Stimulated activated CD8-positive, alpha-beta memory T cell treated with anti-CD3 and anti-CD28 coated beads, Interleukin-4, amount 100 ng/mL, for 1 hour (primary cell): ENCODE data around the gene DIDO1.
A peak's percentile ranks its signal among the peaks of the same experiment; 100 is the strongest.
"Not testable (repeated sequence)": the region's sequence is repeated elsewhere in the genome, so short reads cannot be mapped to it uniquely, and the experiment has no call there.

ENCODE experiments used
- DNase-seq, 2 donors: peaks; one replicate each; pipeline ENCODE4 v3.0.0-alpha.2; 2020; ENCODE audit warnings: low read depth in 2 of 2, low spot score in 1 of 2

Gene DIDO1

DNA sequence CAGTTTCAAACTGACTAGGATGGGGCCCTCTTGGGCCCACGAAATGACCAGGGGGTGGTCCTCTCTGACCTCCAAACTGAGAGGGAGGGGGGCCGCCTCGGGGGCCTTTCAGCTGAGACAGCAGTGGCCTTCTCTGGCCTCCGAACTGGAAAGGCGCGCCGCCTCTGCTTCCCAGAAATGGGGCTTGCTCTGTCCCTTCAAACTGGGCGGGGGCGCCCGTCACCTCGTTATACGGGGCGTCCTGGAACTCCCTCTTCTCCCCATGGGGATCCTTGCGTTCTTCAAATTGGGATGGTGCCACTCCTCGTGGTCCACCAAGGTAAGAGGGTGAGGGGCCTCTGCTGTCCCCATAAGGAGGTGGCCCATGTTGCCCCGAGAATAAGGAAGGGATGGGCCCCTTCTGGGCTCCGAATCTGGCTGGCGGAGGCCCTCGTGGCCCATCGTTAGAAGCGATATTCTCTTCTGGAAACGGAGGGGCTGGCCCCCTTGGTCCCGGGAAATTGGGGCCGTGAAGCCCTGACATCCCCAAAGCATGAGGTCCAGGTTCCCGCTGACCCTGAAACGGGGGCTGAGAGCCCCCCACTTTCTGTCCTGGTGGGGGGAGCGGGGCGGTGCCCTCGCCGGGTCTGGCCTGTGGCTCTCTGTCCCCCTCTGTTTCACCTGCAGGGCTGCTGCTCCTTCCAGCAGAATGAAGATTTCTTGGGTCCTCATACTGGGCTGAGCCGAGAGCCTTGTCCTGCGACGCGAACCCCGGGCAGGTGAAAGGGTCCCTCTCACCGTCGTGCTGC, 46.0 kb downstream of the DIDO1 start:
- no peak for DNase-seq

DNA sequence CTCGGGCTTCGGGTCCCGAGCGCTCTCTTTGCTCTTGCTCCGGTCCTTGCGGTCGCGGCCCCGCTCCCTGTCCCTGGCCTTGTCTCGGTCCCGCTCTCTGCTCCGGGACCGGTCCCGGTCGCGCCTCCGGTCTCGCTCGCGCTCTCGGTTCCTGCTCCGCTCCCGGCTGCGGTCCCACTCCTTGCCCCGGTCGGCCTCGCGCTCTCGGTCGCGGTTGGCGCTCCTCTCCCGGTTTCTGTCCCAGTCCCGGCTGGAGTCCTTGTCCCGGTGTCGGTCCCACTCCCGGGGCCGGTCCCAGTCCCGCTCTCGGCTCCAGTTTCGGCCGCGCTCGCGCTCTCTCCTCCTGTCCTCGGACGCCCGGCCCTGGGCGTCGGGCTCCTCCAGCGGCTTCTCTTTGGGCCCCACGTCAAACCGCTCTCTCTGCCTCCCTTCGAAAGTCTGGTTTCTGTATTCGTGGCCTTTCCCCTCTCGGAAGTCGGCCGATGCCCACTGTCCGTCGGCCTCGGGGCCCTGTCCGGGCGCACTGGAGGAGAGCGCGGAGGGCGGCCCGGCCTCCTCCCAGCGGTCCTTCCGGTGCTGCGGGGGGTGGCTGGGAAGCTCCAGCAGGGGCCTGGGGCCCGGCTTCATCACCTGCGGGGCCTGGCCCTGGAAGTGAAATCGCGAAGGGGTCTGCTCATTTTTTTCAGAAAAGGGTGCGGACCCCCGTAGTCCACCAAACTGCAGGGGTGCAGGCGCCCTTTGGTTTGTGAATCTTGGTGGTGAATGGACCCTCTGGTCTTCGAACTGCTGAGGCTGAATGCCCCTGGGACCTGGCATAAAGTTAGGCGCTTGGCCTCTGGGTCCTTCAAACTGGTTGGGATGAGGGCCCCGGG, 46.8 kb downstream of the DIDO1 start:
- no peak for DNase-seq

DNA sequence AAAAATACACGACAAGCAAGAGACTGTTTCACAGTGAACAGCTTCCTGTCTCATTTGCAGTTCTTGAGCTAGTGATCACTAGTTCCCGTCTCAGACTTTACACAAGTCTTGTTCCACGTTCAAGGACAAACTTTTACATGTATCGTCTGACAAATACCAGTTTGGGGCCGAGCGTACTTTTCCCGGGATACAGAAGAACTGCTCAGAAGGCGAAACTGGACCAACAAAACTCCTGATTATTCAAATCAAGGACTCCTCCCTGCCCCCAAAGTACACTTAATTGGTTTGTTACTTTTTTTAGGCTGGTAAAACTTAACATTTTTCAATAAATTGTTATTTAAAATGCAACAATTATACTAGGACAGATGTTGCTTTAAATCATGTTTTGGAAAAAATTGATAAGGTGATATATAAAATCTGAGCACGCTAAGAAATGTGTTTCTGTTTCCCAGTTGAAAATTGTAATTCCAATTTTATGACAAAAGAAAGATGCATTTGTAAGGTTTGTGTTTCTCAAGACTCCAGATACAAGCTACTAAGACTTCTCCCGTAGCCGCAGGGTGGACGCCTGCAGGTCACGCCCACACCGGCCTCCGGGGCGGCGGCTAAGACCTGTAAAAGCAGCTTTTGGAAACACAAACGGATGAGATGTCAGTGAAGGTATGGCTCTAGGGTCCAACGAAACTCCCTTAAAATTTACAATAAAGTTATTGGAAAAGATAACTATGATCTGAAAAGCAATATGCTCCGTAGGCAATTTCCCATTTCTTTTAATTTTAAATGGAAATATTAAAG, 47.9 kb downstream of the DIDO1 start:
- no peak for DNase-seq

DNA sequence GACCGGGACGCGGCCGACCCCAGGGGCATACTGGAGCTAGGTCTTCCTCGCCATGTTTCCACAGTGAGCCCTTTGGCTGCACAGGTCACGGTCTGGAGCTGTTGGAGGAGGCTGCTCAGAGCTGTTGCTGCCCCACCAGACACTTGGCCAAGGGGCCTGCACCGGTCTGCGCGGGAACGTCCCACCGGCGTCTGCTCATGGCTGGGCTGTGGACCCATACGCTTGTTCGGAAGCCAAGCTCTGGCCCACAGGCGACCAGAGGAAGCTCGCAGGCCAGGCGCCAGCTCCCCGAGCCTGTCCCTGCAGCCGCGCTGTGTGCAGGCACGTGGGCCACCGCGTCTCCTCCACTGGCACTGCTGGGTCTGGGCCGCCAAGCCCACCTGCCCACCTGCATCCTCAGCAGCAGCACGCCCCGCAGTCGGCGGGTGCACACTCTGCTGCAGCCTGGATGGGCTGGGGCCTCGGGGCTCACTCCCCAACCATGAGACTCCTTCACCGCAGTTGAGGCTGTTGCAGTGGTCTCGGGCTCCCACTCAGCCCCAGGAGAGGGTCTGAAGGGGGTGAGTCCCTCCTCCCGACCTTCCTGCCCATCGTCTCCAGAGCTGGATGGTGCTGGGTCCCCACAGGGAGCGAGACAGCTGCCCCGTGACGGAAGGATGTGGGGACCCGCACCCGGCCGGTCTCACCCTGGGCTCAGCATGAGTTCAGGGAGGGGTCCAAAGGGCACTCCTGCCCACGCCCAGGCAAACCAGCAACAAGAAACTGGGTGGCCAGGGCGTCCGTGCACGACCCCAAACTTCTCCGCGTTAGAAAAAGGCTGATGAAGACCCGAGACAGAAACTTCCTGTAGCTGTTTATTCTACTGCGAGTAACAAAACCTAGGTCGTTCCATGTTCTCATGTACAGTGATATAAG, 49.1 kb downstream of the DIDO1 start:
- no peak for DNase-seq

DNA sequence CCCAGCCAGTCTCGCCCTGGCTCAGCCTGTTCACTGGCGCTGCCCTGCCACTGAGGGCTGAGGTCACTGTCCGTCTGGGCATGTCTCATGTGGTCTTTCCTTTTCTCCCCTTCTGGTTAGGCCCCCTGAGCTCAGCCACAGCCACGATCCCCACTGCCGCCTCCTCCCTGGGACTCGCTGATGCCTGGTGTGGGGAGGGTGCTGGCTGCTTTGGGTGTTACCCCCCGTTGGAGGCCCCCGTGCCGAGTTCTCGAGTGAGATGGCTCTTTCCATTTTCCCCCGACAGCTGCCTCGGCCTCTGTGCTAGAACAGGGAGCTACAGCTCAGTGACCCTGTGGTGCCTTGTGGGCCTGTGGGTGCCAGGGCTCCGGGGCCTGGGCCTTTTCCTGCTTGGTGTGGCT, 49.8 kb downstream of the DIDO1 start:
- DNase-seq: no peak

DNA sequence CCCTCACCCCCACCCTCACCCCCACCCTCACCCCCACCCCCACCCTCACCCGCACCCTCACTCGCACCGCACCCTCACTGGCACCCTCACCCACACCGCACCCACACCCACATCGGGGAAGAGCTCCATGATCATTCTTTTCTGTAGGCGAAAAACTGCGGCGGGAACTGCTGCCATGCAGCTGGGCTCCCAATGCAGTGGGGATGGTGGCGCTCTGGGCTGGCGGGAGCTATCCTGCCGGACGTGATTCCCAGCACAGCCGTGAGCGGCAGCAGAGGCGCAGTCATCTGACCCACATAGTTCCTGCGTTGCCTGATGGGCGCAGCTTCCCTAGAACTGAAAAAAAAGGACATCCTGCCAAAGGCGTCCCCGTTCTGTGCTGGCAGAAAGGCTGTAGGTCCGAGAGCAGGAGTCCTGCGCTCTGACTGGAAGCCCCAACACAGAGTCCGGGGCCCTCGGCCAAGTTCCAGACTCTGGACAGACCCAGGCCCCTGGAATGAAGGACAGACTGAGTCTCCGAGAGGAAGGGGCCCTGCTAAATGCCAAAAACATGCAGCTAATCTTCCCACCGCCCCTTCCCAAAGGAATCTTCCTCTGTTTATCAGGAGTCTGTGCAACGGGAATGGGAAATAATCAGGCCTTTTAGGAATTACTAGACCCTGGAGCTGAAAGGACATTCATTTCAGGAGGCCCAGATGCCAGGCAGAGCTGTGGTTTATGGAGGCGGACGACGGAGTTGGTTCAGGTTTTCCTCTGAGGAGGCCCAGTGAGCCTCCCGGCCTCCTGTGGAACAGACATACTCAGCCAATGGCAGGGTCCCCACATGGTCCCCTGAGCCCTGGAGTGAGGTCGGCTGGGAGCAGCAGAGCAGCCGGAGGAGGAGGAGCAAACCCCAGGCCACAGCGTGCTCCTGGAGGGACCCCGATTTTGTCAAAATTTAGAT, 50.6 kb downstream of the DIDO1 start:
- no peak for DNase-seq

DNA sequence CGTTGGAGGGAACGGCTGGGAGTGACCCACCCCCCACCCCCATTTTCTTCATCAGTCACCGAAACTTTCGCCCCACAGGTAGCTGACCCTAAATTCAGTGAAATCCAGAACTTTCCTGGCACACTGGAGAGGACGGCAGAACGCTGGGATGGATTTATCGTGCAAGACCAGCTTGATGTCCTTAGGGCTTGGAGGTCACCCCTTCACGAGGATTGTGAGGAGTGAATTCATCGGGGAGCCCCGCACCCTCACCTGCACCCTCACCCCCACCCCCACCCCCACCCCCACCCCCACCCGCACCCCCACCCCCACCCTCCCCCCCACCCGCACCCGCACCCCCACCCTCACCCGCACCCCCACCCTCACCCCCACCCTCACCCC, 51.4 kb downstream of the DIDO1 start:
- no peak for DNase-seq

DNA sequence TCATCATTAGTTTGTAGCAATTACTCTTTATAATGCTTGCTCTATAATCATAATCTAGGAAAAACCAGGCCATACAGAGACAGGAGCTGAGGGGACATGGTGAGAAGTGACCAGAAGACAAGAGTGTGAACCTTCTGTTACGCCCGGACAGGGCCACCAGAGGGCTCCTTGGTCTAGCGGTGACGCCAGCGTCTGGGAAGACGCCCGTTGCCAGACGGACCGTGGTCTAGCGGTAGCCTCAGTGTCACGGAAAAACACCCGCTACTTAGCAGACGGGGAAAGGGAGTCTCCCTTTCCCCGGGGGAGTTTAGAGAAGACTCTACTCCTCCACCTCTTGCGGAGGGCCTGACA, 52.6 kb downstream of the DIDO1 start:
- not testable (repeated sequence) for DNase-seq

DNA sequence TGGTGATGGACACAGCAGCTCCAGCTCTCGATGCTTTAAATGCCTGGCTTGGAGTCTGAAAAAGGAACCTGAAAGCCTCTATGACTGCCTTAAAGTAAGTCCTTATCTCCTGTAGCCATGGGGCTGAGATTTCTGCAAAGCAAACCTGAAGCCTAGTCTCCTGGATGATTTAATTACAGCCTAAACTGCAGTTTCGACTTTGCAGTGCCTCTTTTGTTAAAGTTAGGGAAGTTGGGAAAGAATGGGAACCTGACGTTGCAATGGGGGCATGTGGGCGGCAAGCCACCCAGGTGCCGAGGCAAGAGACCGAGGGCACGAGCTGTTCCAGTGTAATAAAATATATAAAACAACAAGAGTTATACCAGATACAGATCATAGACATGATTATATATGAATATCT, 53.0 kb downstream of the DIDO1 start:
- no peak for DNase-seq

DNA sequence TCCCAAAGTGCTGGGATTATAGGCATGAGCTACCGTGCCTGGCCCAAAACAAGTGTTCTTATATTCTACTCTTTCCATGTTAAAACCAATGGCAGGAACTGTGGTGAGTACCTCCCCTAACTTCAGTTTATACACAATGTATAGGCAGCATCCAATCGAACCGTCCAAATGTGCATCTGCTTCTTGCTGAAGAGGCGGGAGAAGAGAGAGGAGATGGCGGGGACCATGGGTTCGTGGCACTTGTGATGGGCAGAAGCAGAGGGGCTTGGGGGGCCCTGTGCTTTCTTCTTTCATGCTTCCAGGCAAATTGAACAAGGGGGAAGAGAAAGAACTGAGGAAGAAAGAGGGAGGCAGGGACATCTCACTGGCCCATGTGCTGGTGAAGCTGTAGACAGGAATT, 53.4 kb downstream of the DIDO1 start:
- no peak for DNase-seq

DNA sequence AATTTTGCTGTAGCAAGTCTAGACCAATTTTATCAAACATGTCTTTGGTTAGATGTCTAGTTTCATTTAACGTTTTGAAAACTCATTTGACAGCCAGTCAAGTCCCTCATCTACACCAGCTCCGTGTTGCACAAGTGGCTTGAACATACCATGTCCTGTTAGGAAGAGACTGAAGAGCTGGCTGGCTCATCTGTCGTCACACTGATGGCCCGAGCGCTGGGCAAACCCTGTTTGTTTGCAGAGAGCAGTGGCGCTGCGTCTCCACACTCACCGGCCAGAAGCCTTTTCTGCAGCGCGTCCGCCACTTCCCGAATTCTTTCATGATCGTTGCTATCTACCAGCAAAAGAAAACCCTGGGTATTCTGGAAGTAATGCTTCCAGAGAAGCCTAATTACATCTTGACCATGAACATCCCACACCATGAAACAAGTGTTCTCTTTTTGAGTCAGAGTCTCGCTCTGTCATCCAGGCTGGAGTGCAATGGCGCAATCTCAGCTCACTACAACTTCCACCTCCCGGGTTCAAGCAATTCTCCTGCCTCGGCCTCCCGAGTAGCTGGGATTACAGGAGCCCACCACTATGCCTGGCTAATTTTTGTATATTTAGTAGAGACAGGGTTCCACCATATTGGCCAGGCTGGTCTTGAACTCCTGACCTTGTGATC, 54.0 kb downstream of the DIDO1 start:
- DNase-seq: no peak

DNA sequence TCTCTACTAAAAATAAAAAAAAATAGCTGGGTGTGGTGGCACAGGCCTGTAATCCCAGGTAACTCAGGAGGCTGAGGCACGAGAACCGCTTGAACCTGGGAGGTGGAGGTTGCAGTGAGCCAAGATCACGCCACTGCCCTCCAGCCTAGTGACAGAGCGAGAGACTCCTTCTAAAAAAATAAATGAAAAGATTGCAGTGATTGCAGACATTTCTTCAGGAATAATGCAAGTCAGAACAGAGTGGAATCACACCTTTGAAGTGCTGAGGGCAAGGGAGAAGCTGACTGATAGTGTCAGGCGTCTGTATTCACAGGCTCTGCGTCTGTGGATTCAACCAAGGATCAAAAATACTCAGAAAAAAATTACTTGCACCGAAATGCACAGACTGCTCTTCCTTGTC, 62.1 kb downstream of the DIDO1 start:
- no peak for DNase-seq

DNA sequence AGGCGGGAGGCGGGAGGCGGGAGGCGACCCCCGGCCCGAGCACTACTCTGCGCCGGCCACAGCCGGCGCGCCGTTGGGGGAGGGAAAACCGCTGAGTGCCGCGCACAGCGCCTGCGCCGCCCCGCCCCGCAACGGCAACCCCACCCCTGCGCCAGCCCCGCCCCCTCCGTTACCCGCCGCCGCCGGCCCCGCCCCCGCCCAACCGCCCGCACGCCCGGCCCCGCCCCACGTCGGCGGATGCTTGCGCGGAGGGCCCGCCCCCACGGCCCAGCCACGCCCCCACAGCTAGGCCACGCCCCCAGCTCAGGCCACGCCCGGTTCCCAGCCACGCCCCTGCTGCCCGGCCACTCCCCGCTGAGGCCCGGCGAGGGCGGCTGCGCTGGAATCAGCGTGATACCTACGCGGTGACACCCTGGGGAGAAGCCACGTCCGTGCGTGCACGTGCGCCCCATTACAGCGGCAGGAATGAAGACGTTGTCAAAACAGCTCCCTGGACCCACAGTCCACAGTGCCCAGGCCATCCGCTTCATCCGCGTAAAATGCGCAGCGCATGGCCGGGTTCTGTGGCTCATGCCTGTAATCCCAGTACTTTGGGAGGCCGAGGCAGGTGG, 64.5 kb downstream of the DIDO1 start, which contains the start of gene TCFL5:
TSS of gene TCFL5 (minus strand) at position 97 of the 611 bp plus-strand sequence. CDS start 152 bp downstream, outside the sequence.
- peak; percentile 92 to 94 for DNase-seq

DNA sequence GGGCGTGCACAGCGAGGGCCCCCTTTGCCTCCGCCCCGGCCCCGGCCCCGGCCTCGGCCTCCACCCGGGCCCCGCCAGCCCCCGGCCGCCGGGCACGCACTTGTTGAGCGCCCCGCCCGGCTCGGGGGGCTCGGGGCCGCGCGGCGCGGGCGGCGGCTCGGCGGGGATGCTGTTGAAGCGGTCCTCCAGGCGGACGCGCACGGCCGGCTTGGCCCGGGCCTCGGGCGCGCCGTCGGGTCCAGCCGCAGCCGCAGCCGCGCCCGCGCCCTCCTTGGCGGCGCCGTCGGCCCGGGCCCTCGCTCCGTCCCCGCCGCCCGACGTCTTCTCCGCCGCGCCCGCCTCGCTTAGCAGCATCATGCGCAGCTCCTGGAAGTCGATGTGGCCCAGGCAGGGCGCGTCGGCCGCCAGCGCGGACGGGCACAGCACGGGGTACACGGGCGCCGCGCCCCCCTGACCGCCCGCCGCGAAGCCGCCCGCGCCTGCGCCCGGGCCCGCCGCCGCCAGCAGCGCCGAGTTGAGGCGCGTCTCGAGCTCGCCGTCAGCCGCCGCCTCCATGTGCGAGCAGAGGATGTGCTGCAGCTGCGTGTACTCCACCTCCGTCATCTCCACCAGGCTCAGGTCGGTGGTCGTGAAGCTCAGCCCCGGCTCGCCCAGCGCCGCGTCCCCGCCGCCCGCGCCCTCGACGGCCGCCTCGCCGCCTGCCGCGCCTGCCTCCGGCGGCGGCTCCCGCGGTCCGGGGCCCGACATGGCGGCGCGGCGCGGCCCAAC, 65.2 kb downstream of the DIDO1 start:
- peak in 1 of 2 donors; percentile 4 for DNase-seq

DNA sequence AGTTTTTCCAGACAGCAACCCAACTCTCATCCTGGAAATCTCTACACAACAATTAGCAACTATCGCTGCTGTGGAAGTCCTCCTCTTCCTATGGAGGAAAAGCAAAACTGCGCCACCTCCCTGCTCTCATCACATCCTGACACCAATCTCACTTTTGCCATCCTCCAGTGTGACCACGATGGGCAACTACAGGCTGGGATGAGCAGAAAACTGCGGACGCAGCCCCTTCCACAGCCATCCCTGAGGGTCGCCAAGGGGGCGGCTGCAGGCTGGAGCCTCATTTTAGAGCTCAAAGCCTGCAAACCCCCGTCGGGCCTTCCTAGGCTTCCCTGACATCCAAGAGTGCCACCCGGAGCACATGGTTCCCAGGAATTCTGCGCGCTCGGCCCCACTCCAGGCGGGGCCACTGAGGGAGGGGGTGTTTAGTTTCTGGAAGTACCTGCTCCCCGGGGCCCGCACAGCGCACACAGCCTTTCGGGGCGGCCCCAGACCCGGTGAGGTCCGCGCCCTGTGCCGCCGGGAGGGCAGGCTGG, 65.8 kb downstream of the DIDO1 start:
- DNase-seq: no peak

DNA sequence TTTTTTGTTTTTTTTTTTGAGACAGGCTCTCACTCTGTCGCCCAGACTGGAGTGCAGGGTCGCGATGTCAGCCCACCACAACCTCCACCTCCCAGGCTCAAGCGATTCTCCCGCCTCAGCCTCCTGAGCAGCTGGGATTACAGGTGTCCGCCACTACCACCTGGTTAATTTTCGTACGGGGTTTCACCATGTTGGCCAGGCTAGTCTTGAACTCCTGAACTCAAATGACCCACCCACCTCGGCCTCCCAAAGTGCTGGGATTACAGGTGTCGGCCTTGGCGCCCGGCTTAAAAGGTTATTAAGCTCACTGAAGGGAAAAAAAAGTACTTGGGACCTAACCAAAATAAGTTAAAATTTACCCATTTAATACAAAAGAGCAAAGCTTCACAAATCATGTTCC, 66.6 kb downstream of the DIDO1 start:
- DNase-seq: no peak

DNA sequence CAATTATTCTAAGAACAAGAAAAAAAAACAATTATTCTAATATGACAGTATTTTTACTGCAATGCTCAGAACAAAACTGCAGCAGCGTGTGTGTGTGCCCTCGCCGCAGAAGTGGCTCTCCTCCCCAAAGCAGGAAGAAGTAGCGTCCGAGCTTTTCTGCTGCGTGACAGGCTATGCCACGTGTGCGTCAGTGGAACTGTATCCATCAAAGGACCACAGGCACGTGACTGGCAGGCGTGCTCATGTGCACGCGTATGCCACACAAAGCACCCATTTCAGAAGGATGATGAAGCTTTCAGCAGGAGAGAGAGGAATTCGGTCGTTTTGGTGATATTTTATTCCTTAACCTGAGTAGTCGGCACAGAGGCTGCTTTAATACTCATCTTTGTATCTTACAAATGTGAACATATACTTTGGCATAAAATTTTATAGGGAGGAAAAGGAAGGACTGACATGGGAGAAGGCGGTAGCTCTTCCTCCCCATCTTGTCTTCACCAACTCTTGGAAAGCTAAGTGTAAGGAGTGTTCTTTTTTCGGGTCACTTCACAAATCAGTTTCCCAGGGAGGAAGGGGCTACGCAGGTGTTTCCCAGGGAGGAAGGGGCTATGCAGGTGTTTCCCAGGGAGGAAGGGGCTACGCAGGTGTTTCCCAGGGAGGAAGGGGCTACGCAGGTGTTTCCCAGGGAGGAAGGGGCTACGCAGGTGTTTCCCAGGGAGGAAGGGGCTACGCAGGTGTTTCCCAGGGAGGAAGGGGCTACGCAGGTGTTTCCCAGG, 68.1 kb downstream of the DIDO1 start:
- no peak for DNase-seq
